CD4-positive, alpha-beta memory T cell (primary cell): Measurements from ENCODE around the gene FAM151B. TPM values are rescaled to one million over a fixed set of nuclear protein-coding genes. Genes with fewer than 3 reads are reported as not detected.
"Not testable (repeated sequence)": the region's sequence is repeated elsewhere in the genome, so short reads cannot be mapped to it uniquely, and the experiment has no call there.

ENCODE experiments used
- CTCF ChIA-PET: fragments of 350-600 bp; sonication (Branson Sonifier 250); formaldehyde crosslinking; loops from one replicate; lab custom pipeline; 2021; ENCODE audit warnings: inconsistent platforms; ENCODE audit not compliant: partially characterized antibody; lab: Charles Lee
- POLR2A ChIA-PET: fragments of 350-600 bp; sonication (Branson Sonifier 250); formaldehyde crosslinking; loops from one replicate; lab custom pipeline; 2021; ENCODE audit not compliant: partially characterized antibody; lab: Charles Lee
- DNase-seq, 5 donors: peaks; one replicate each; pipeline versions ENCODE4 v3.0.0 to v3.0.0-alpha.2; 2020 to 2022; ENCODE audit warnings: mixed read lengths in 1 of 5
- H3K27ac ChIP-seq: one replicate; pipeline ENCODE4 v1.7.0; 2013; ENCODE audit warnings: low read depth, low read length
- H3K27me3 ChIP-seq: 2 replicates; pipeline ENCODE4 v1.7.0; 2013; ENCODE audit warnings: mild to moderate bottlenecking, low read length, moderate library complexity; ENCODE audit not compliant: insufficient read depth
- H3K36me3 ChIP-seq: 2 replicates; pipeline ENCODE4 v1.7.0; 2013; ENCODE audit warnings: mild to moderate bottlenecking, low read length, moderate library complexity; ENCODE audit not compliant: insufficient read depth
- H3K4me1 ChIP-seq: 2 replicates; pipeline ENCODE4 v1.7.0; 2013; ENCODE audit warnings: mild to moderate bottlenecking, low read length, moderate library complexity; ENCODE audit not compliant: insufficient read depth
- H3K4me3 ChIP-seq, 2 donors: one replicate each; pipeline ENCODE4 v1.7.0; 2013; ENCODE audit warnings: low read length in 2 of 2, mild to moderate bottlenecking in 1 of 2
- H3K9me3 ChIP-seq, 2 donors: one replicate each; pipeline ENCODE4 v1.7.0; 2013; ENCODE audit warnings: low read length in 2 of 2, control low read depth in 1 of 2; ENCODE audit not compliant: control insufficient read depth in 1 of 2
- H3K27ac Mint-ChIP-seq, 7 donors: one replicate each; pipeline ENCODE4 v1.8.0; 2020 to 2021; ENCODE audit warnings: mixed read lengths in 7 of 7, mild to moderate bottlenecking in 6 of 7, inconsistent platforms in 3 of 7, moderate library complexity in 3 of 7
- H3K27me3 Mint-ChIP-seq, 2 donors: one replicate each; pipeline ENCODE4 v1.8.0; 2020 to 2021; ENCODE audit warnings: mixed read lengths in 2 of 2
- H3K36me3 Mint-ChIP-seq, 2 donors: one replicate each; pipeline ENCODE4 v1.8.0; 2020 to 2021; ENCODE audit warnings: mixed read lengths in 2 of 2, inconsistent platforms in 1 of 2, mild to moderate bottlenecking in 1 of 2
- H3K4me1 Mint-ChIP-seq, 4 donors: one replicate each; pipeline ENCODE4 v1.8.0; 2020 to 2021; ENCODE audit warnings: mixed read lengths in 4 of 4, mild to moderate bottlenecking in 1 of 4
- H3K4me3 Mint-ChIP-seq, 8 donors: one replicate each; pipeline ENCODE4 v1.8.0; 2020 to 2021; ENCODE audit warnings: mixed read lengths in 8 of 8, mild to moderate bottlenecking in 7 of 8, moderate library complexity in 6 of 8, inconsistent platforms in 3 of 8
- H3K9me3 Mint-ChIP-seq, 8 donors: one replicate each; pipeline ENCODE4 v1.8.0; 2020 to 2021; ENCODE audit warnings: mixed read lengths in 8 of 8, mild to moderate bottlenecking in 5 of 8, inconsistent platforms in 3 of 8, moderate library complexity in 1 of 8
- intact Hi-C: fragments of 100-400 bp; cut with micrococcal nuclease; formaldehyde crosslinking; loops from one replicate; pipeline ENCODE4 v1.15.1; 2023
- polyA plus RNA-seq, 2 donors: library from polyadenylated mRNA; unstranded; fragments of 300-500 nt; fragmentation: Illumina TruSeq; gene quantifications; one replicate each; pipeline ENCODE4 v1.2.3, GENCODE V29; 2021
- total RNA-seq, 2 experiments: library from RNA; stranded (reverse); gene quantifications; one replicate each; pipeline ENCODE4 v1.2.3, GENCODE V29; 2021

FAM151B gene
- total and polyA plus RNA-seq, 4 experiments from 2014 or later: 0.16 to 0.47 (median 0.39) TPM; not detected in 1

DNA sequence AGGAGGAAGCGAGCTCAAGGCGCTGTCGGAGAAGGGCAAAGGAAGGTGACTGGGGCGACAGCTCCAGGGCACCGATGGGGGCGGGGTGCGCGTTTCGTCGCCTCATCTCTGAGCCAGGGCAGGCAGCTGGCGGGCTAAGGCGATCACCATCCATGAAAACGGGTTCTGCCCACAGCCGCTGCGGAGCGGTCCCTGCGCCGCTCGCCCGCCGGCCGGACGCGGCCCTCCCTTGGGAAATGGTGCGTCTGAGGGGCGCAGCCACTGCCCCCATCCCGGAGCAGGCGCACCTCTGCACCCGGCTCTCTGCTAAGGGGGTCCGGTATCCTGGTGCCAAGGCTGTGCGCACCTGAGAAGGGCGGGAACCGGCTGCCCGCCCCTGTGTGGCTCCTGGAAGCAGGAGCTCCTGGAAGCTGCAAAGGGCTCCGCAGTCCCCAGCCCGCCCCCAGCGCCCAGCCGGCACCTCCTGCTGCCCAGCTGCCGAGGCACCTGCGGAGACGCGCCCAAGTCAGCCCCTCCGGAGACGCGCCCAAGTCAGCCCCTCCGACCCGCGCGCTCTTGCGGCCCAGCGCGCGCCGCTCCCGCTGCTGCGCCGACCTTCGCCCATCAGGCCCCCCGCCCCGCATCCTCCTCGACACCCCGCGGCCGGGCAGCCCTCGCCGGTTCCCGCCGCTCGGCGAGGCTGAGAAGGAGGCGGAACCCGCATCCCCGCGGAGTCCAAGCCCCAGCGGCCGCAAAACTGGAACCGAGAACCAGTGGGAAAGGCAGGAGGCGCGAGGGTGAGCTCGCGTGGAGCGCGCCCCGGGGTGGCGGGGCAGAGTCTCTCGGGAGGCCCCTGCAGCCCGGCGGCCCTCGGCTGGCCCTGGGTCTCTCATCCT lies 81.4 kb downstream of the FAM151B start:
- Mint-ChIP-seq H3K27ac (no peak overlapping the region), H3K4me1 (peaks cover 1 to 13% (median 6%) of the 10 kb centered on the region in 4 donors), H3K36me3 (no peaks in the 10 kb centered on the region), H3K9me3 (peaks cover 0 to 2% (median 0%) of the 10 kb centered on the region in 8 donors), H3K27me3 (peaks cover 49% of the 10 kb centered on the region in 2 donors), H3K4me3 (peak overlapping the region in 4 of 8 donors; percentile 33 to 80 (median 54))
- Histone ChIP-seq H3K36me3 (no peaks in the 10 kb centered on the region), H3K4me1 (no peaks in the 10 kb centered on the region), H3K9me3 (no peaks in the 10 kb centered on the region), H3K27ac (no peak overlapping the region), H3K4me3 (no peak overlapping the region), H3K27me3 (peaks cover 16% of the 10 kb centered on the region)
- peak in 1 of 5 donors; percentile 1 for DNase-seq
- ChIA-PET POLR2A (no interaction called here), CTCF (interaction anchor here (0.6 kb wide), 1 partner anchor 354 kb away, joined by 3 read pairs; no protein-coding TSS in a partner anchor)
- intact Hi-C loops: no loop called here

DNA sequence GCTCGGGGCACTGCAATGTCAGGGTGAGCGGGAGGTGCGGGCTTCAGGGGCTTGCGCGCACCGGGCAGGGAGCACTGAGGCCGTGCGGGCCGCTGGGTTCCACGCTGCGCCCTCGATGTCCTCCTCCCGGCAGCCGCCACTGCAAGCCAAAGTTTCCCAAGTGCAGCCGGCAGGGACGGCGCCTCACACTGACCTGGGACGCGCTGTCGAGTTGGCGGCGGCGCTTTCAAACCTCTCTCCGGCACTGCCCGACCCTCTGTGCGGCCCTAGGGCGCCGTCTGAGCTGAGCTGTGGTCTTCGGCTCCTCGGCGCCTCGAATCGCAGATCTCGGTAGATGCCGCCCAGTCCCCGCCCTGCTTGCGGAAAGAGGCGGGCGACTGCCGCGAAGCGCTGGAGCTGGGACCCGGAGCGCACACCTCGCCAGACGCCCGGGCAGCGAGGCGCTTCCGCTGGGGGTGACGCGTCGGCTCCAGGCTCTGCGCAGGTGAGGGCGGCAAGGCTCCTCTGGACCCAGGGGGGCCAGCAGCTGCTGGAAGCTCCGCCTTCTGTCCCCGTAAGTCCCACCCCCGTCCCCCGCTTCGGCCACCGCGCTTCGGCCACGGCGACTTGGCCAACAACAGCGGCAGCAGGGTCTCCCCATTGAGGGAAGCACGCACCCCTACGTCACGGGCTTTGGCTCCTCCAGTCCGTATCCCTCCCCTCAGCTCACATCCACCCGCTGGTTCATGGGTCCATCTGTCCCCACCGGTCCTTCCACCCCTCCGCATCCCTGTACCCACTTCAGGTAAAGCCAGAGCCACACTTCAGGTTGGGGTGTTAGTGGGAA lies 82.3 kb downstream of the FAM151B start, which contains the start of gene ANKRD34B:
ANKRD34B (minus strand) TSS at position 320 of the 826 bp plus-strand sequence. CDS start 10,261 bp downstream, outside the sequence.
- no peak within 1 kb of the TSS for H3K4me3 ChIP-seq
- no peak within 1 kb of the TSS for H3K27ac ChIP-seq
- Mint-ChIP-seq H3K4me3 (peak within 1 kb of the TSS; percentile 48 to 86 (median 70)), H3K4me1 (peaks cover 1 to 13% (median 6%) of the 10 kb centered on the region in 4 donors), H3K27ac (no peak within 1 kb of the TSS), H3K9me3 (peaks cover 0 to 2% (median 0%) of the 10 kb centered on the region in 8 donors), H3K27me3 (peaks cover 49 to 51% of the 10 kb centered on the region in 2 donors), H3K36me3 (no peaks in the 10 kb centered on the region)
- H3K36me3 ChIP-seq: no peaks in the 10 kb centered on the region
- no peak for DNase-seq
- ChIA-PET CTCF (no interaction called here), POLR2A (no interaction called here)
- intact Hi-C loops: no loop called here
- no peaks in the 10 kb centered on the region for H3K4me1 ChIP-seq
- peaks cover 16% of the 10 kb centered on the region for H3K27me3 ChIP-seq
- no peaks in the 10 kb centered on the region for H3K9me3 ChIP-seq

DNA sequence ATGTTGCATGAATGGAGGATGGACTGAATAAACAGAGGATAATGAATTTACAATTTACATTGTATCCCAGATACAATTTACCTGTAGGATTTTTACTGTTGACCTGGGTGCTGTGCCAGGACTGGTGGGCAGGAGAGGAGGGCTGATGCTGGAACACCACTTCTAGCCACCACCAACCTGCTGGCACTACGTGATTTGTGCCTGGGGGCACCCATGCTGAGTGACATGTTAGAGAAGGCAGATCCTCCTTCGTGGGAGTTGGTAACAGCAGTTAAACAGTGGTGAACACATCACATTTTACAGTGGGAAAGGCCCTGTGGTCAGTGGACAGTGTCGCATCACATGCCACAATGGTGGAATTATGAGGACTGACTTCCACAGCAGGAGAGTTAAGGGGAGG lies 85.2 kb downstream of the FAM151B start:
- H3K27ac Mint-ChIP-seq: no peak overlapping the region
- Histone ChIP-seq H3K27ac (no peak overlapping the region), H3K4me1 (no peaks in the 10 kb centered on the region), H3K4me3 (no peak overlapping the region), H3K36me3 (no peaks in the 10 kb centered on the region), H3K27me3 (peaks cover 13% of the 10 kb centered on the region), H3K9me3 (no peaks in the 10 kb centered on the region)
- ChIA-PET POLR2A (no interaction called here), CTCF (no interaction called here)
- H3K4me3 Mint-ChIP-seq: no peak overlapping the region
- no peaks in the 10 kb centered on the region for H3K36me3 Mint-ChIP-seq
- DNase-seq: no peak
- intact Hi-C loops: no loop called here
- H3K9me3 Mint-ChIP-seq: peaks cover 0 to 2% (median 0%) of the 10 kb centered on the region in 8 donors
- H3K4me1 Mint-ChIP-seq: peaks cover 3 to 12% (median 5%) of the 10 kb centered on the region in 4 donors
- H3K27me3 Mint-ChIP-seq: peaks cover 33 to 44% of the 10 kb centered on the region in 2 donors

DNA sequence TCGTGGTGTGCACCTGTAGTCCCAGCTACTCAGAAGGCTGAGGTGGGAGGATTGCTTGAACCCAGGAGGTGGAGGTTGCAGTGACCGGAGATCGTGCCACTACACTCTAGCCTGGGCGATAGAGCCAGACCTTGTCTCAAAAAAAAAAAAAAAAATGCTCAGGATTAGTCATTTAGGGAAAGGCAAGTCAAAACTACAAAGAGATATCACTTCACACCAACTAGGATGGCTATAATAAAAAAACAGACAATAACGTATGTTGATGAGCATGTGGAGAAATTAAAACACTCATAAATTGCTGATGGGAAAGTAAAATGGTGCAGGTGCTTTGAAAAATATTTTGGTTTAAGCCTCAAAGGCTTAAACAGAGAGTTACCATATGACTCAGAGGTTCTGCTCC lies 88.5 kb downstream of the FAM151B start:
- Histone ChIP-seq H3K27ac (no peak overlapping the region), H3K4me1 (no peaks in the 10 kb centered on the region), H3K36me3 (no peaks in the 10 kb centered on the region), H3K9me3 (no peaks in the 10 kb centered on the region), H3K4me3 (no peak overlapping the region), H3K27me3 (peaks cover 5% of the 10 kb centered on the region)
- no peak overlapping the region for H3K4me3 Mint-ChIP-seq
- ChIA-PET CTCF (no interaction called here), POLR2A (no interaction called here)
- H3K4me1 Mint-ChIP-seq: peaks cover 0 to 5% (median 0%) of the 10 kb centered on the region in 4 donors
- intact Hi-C loops: no loop called here
- no peaks in the 10 kb centered on the region for H3K36me3 Mint-ChIP-seq
- DNase-seq: no peak
- peaks cover 24 to 28% of the 10 kb centered on the region in 2 donors for H3K27me3 Mint-ChIP-seq
- peaks cover 0 to 5% (median 0%) of the 10 kb centered on the region in 8 donors for H3K9me3 Mint-ChIP-seq
- H3K27ac Mint-ChIP-seq: no peak overlapping the region

DNA sequence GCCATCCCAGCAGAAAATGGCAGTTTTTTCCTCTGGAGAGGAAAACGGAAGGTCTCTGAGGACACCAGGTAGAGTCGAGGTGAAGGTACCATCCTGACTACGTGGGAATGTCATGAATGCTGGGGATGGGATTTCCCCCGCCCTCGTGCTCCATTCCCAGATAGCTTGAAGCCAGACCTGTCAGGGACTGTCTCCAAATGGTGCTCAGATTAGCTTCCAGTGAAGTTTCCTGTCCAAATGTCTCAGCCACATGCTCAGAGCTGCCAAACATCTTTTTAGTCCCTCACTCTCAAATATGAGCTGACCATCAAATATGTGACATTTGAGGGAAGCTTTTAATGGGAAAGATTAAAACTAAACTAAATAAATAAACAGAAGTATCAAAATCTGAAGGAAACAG lies 89.8 kb downstream of the FAM151B start:
- Histone ChIP-seq H3K27ac (no peak overlapping the region), H3K27me3 (peaks cover 5% of the 10 kb centered on the region), H3K9me3 (no peaks in the 10 kb centered on the region), H3K4me1 (no peaks in the 10 kb centered on the region), H3K4me3 (no peak overlapping the region), H3K36me3 (no peaks in the 10 kb centered on the region)
- ChIA-PET CTCF (no interaction called here), POLR2A (no interaction called here)
- no peak overlapping the region for H3K4me3 Mint-ChIP-seq
- intact Hi-C loops: no loop called here
- H3K27me3 Mint-ChIP-seq: peaks cover 16% of the 10 kb centered on the region in 2 donors
- no peaks in the 10 kb centered on the region for H3K36me3 Mint-ChIP-seq
- DNase-seq: no peak
- peaks cover 0 to 5% (median 0%) of the 10 kb centered on the region in 4 donors for H3K4me1 Mint-ChIP-seq
- H3K9me3 Mint-ChIP-seq: peaks cover 0 to 5% (median 0%) of the 10 kb centered on the region in 8 donors
- H3K27ac Mint-ChIP-seq: no peak overlapping the region

DNA sequence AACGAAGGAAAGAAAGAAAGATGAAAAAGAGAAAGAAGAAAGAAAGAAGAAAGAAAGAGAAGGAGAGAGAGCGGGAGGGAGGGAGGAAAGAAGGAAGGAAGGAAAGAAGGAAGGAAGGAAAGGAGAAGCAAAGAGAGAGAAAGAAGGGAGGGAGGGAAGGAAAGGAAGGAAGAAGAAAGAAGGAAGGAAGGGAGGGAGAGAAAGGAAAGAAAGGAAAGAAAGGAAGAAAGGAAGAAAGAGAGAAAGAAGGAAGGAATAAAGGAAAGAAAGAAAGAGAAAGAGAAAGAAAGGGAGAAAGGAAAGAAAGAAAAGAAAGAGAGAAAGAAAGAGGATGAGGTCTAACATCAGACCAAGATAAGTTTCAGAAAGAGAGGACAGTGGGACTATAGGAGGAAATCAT lies 91.2 kb downstream of the FAM151B start:
- H3K27ac Mint-ChIP-seq: no peak overlapping the region
- Histone ChIP-seq H3K9me3 (no peaks in the 10 kb centered on the region), H3K27me3 (no peaks in the 10 kb centered on the region), H3K4me1 (no peaks in the 10 kb centered on the region), H3K27ac (no peak overlapping the region), H3K36me3 (no peaks in the 10 kb centered on the region), H3K4me3 (no peak overlapping the region)
- DNase-seq: no peak
- ChIA-PET CTCF (no interaction called here), POLR2A (no interaction called here)
- peaks cover 0 to 5% (median 0%) of the 10 kb centered on the region in 8 donors for H3K9me3 Mint-ChIP-seq
- peaks cover 9 to 11% of the 10 kb centered on the region in 2 donors for H3K27me3 Mint-ChIP-seq
- no peak overlapping the region for H3K4me3 Mint-ChIP-seq
- H3K36me3 Mint-ChIP-seq: no peaks in the 10 kb centered on the region
- peaks cover 0 to 5% (median 0%) of the 10 kb centered on the region in 4 donors for H3K4me1 Mint-ChIP-seq
- intact Hi-C loops: no loop called here

DNA sequence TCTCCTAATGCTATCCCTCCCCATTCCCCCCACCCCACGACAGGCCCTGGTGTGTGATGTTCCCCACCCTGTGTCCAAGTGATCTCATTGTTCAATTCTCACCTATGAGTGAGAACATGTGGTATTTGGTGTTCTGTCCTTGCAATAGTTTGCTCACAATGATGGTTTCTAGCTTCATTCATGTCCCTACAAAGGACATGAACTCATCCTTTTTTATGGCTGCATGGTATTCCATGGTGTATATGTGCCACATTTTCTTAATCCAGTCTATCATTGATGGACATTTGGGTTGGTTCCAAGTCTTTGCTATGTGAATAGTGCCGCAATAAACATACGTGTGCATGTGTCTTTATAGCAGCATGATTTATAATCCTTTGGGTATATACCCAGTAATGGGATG lies 92.4 kb downstream of the FAM151B start:
- H3K27ac Mint-ChIP-seq, H3K4me3 ChIP-seq, CTCF ChIA-PET, H3K36me3 Mint-ChIP-seq, H3K27me3 Mint-ChIP-seq, H3K9me3 Mint-ChIP-seq, DNase-seq, H3K4me3 Mint-ChIP-seq, H3K4me1 Mint-ChIP-seq, intact Hi-C loops, H3K27me3 ChIP-seq, H3K36me3 ChIP-seq, H3K4me1 ChIP-seq, POLR2A ChIA-PET, H3K9me3 ChIP-seq, H3K27ac ChIP-seq: not testable (repeated sequence)
